IMR-90 (cell line): ENCODE results near the gene ACTN1. TPM values are rescaled to one million over a fixed set of nuclear protein-coding genes. Genes with fewer than 3 reads are reported as not detected.
A peak's percentile ranks its signal among the peaks of the same experiment; 100 is the strongest.

Experiments
- ATAC-seq: fragments of 200-7000 bp; cut with Tn5 transposase; 2 replicates; pipeline ENCODE4 v1.9.1; 2020; ENCODE audit warnings: low read depth, mild to moderate bottlenecking, moderate library complexity
- BruUV-seq: library from RNA; stranded (reverse); fragments of 400-500 nt; replicated peaks from 2 replicates; lab custom pipeline; 2021; lab: Mats Ljungman, UMichigan
- CTCF ChIA-PET: fragments of 300-600 bp; formaldehyde crosslinking; extraction: SDS; loops from one replicate; lab custom pipeline; 2021; ENCODE audit warnings: antibody characterized with exemption; lab: Yijun Ruan, JAX
- POLR2A ChIA-PET: fragments of 300-600 bp; sonication (Branson Sonifier 250); formaldehyde crosslinking; loops from one replicate; lab custom pipeline; 2022; ENCODE audit warnings: antibody characterized with exemption; ENCODE audit not compliant: unreplicated experiment; lab: Charles Lee
- DNase-seq: peaks from one replicate; pipeline ENCODE4 v3.0.0; 2013
- H2AFZ ChIP-seq: replicated peaks from 2 replicates; pipeline ENCODE3; 2013; ENCODE audit warnings: low read length, mild to moderate bottlenecking; ENCODE audit not compliant: poor library complexity
- H2AK5ac ChIP-seq: 2 replicates; pipeline ENCODE4 v1.6.1; 2013; ENCODE audit warnings: low read depth, low read length, inconsistent platforms
- H2AK9ac ChIP-seq: replicated peaks from 2 replicates; pipeline ENCODE3; 2013; ENCODE audit warnings: mild to moderate bottlenecking, low read depth, low read length, moderate library complexity; ENCODE audit not compliant: poor library complexity
- H2BK120ac ChIP-seq: 2 replicates; pipeline ENCODE4 v1.6.1; 2013; ENCODE audit warnings: low read depth, low read length, inconsistent platforms
- H2BK15ac ChIP-seq: 3 replicates; pipeline ENCODE4 v1.6.1; 2013; ENCODE audit warnings: low read depth, low read length, inconsistent platforms
- H2BK20ac ChIP-seq: 2 replicates; pipeline ENCODE4 v1.6.1; 2013; ENCODE audit warnings: low read depth, mild to moderate bottlenecking, inconsistent platforms, low read length, moderate library complexity
- H2BK5ac ChIP-seq: 2 replicates; pipeline ENCODE4 v1.6.1; 2013; ENCODE audit warnings: mild to moderate bottlenecking, low read depth, low read length, inconsistent platforms; ENCODE audit not compliant: poor library complexity, severe bottlenecking
- H3K14ac ChIP-seq: replicated peaks from 2 replicates; pipeline ENCODE4 v1.6.1; 2013; ENCODE audit warnings: low read depth, low read length, inconsistent platforms
- H3K18ac ChIP-seq: 2 replicates; pipeline ENCODE4 v1.6.1; 2013; ENCODE audit warnings: low read depth, low read length, control low read depth
- H3K23ac ChIP-seq: 2 replicates; pipeline ENCODE4 v1.6.1; 2013; ENCODE audit warnings: low read depth, low read length, inconsistent platforms
- H3K27ac ChIP-seq: 2 replicates; pipeline ENCODE4 v1.5.1; 2013; ENCODE audit warnings: mild to moderate bottlenecking, control low read depth, low read length; ENCODE audit not compliant: insufficient read depth
- H3K27me3 ChIP-seq: 2 replicates; pipeline ENCODE4 v1.6.1; 2013; ENCODE audit warnings: low read length; ENCODE audit not compliant: control insufficient read depth, insufficient read depth
- H3K36me3 ChIP-seq: 2 replicates; pipeline ENCODE4 v1.6.1; 2013; ENCODE audit warnings: low read length, mixed read lengths; ENCODE audit not compliant: control insufficient read depth, insufficient read depth
- H3K4ac ChIP-seq: 2 replicates; pipeline ENCODE4 v1.6.1; 2013; ENCODE audit warnings: low read depth, low read length, inconsistent platforms
- H3K4me1 ChIP-seq: 2 replicates; pipeline ENCODE4 v1.6.1; 2013; ENCODE audit warnings: low read length, mixed read lengths; ENCODE audit not compliant: control insufficient read depth, insufficient read depth
- H3K4me2 ChIP-seq: 2 replicates; pipeline ENCODE4 v1.6.1; 2013; ENCODE audit warnings: low read depth, mild to moderate bottlenecking, control low read depth, low read length, moderate library complexity
- H3K4me3 ChIP-seq: 2 replicates; pipeline ENCODE4 v1.5.1; 2013; ENCODE audit warnings: low read depth, mild to moderate bottlenecking, control low read depth, low read length, moderate library complexity; ENCODE audit not compliant: insufficient read depth
- H3K56ac ChIP-seq: 2 replicates; pipeline ENCODE4 v1.6.1; 2013; ENCODE audit warnings: low read length, inconsistent platforms; ENCODE audit not compliant: insufficient read depth; ENCODE audit errors: extremely low read depth
- H3K79me1 ChIP-seq, 2 experiments: 2 replicates each; pipeline ENCODE4 v1.6.1; 2013; ENCODE audit warnings: low read length in 2 of 2, inconsistent platforms in 1 of 2, low read depth in 1 of 2
- H3K9ac ChIP-seq: 2 replicates; pipeline ENCODE4 v1.6.1; 2013; ENCODE audit warnings: low read depth, low read length, control low read depth
- H3K9me1 ChIP-seq: 2 replicates; pipeline ENCODE4 v1.6.1; 2013; ENCODE audit warnings: low read length, inconsistent platforms; ENCODE audit not compliant: insufficient read depth
- H3K9me3 ChIP-seq: 2 replicates; pipeline ENCODE4 v1.6.1; 2013; ENCODE audit warnings: low read length; ENCODE audit not compliant: control insufficient read depth, insufficient read depth
- H4K20me1 ChIP-seq: 2 replicates; pipeline ENCODE4 v1.6.1; 2013; ENCODE audit warnings: low read length, inconsistent platforms; ENCODE audit not compliant: insufficient read depth
- H4K5ac ChIP-seq: 2 replicates; pipeline ENCODE4 v1.6.1; 2013; ENCODE audit warnings: mild to moderate bottlenecking, low read depth, low read length, control low read depth
- H4K8ac ChIP-seq, 2 experiments: 2 replicates each; pipeline ENCODE4 v1.6.1; 2013; ENCODE audit warnings: low read depth in 2 of 2, low read length in 2 of 2, control low read depth in 1 of 2, inconsistent platforms in 1 of 2
- H4K91ac ChIP-seq: 2 replicates; pipeline ENCODE4 v1.6.1; 2013; ENCODE audit warnings: low read depth, low read length, inconsistent platforms; ENCODE audit not compliant: insufficient read depth
- BHLHE40 ChIP-seq: fragments of 150-350 bp; IDR thresholded peaks from 2 replicates; pipeline ENCODE4 v1.6.1; 2016; ENCODE audit warnings: mild to moderate bottlenecking, low read depth, low read length
- CTCF ChIP-seq: conservative IDR thresholded peaks from 2 replicates; pipeline ENCODE4 v1.5.1; 2012; ENCODE audit warnings: mild to moderate bottlenecking, low read depth, low read length, improper control_type of control experiment
- WGBS, 2 experiments: methylation state at CpG; one replicate each; pipeline versions ENCODE4 v1.1.5 to v1.1.7; 2013; ENCODE audit warnings: missing lambda C conversion rate in 2 of 2; ENCODE audit not compliant: insufficient read length in 1 of 2; ENCODE audit errors: extremely low coverage in 2 of 2; 5-methylcytosine and 5-hydroxymethylcytosine counted together
- dilution Hi-C: fragments of 300-500 bp; cut with HindIII; formaldehyde crosslinking; loops from one replicate; pipeline ENCODE4 v1.14.3; 2018; ENCODE audit warnings: low sequenced_read_pairs; ENCODE audit not compliant: unreplicated experiment
- in situ Hi-C: fragments of 300-500 bp; cut with MboI; formaldehyde crosslinking; loops from 3 replicates; pipeline ENCODE4 v1.14.3; 2019; ENCODE audit warnings: low sequenced_read_pairs, inconsistent platforms, mixed read lengths
- intact Hi-C: fragments of 100-400 bp; cut with micrococcal nuclease; formaldehyde crosslinking; loops from 2 replicates; pipeline ENCODE4 v1.10.0; 2022
- polyA plus RNA-seq, 3 experiments: library from polyadenylated mRNA; depleted of rRNA; stranded (reverse); fragments of >200 nt; gene quantifications; 2 replicates each; pipeline ENCODE4 v1.2.3, GENCODE V29; 2012; ENCODE audit warnings: low replicate concordance in 1 of 3
- total RNA-seq: library from RNA; depleted of rRNA; stranded (reverse); fragments of >200 nt; gene quantifications from 2 replicates; pipeline ENCODE4 v1.2.3, GENCODE V29; 2012

ACTN1 gene
- total and polyA plus RNA-seq, 2 of the 4 experiments (the other 2 are of a cell fraction) = 684 to 766 TPM

- H3K4me2 ChIP-seq = no peak overlapping the region
- H4K8ac ChIP-seq = peak overlapping the region; percentile 2 to 78; a peak in 3 of 4 replicates
- peaks cover 34% of the 10 kb centered on the region for H3K9me1 ChIP-seq
- dilution Hi-C loops = no loop called here
- no peak overlapping the region for H2BK15ac ChIP-seq
- H3K9ac ChIP-seq = no peak overlapping the region
- H4K5ac ChIP-seq = no peak overlapping the region
- H3K27ac ChIP-seq = peak overlapping the region; percentile 24
- no peak overlapping the region for H3K4me3 ChIP-seq
- peak overlapping the region; percentile 43; the same call in 1 of the 2 replicates for H2AK5ac ChIP-seq
- no peak overlapping the region for H2AK9ac ChIP-seq
- BruUV-seq = no TSS peak
- no peak for DNase-seq
- H3K23ac ChIP-seq = no peak overlapping the region
- 88% methylated on average over 1 of the region's 13 CpGs; no CpG with 5 or more reads in 1 of the 2 experiments for WGBS, 2 experiments
- no peak for ATAC-seq
- H4K20me1 ChIP-seq = peaks cover 92% of the 10 kb centered on the region
- no peak overlapping the region for H4K91ac ChIP-seq
- H3K79me1 ChIP-seq = peaks cover 66 to 97% of the 10 kb centered on the region in 2 experiments
- H3K4ac ChIP-seq = no peak overlapping the region
- H3K27me3 ChIP-seq = no peaks in the 10 kb centered on the region
- H3K18ac ChIP-seq = no peak overlapping the region; the same call in 1 of the 2 replicates
- ChIA-PET CTCF (no interaction called here), POLR2A (no interaction called here)
- H2BK120ac ChIP-seq = no peak overlapping the region
- intact Hi-C loops = no loop called here
- in situ Hi-C loops = no loop called here
- peaks cover 89% of the 10 kb centered on the region for H3K36me3 ChIP-seq
- no peak overlapping the region for H2BK20ac ChIP-seq
- no peak overlapping the region for H3K56ac ChIP-seq
- TF ChIP-seq CTCF (no peak), BHLHE40 (0 out of 2 replicates have a peak, but pooled peaks have one; percentile 2)
- H2BK5ac ChIP-seq = peak overlapping the region; percentile 87
- no peak overlapping the region for H2AFZ ChIP-seq
- H3K4me1 ChIP-seq = peaks cover 20% of the 10 kb centered on the region
- H3K9me3 ChIP-seq = no peaks in the 10 kb centered on the region
- 0 out of 2 replicates have a peak overlapping the region, but pooled peaks have one; percentile 60 for H3K14ac ChIP-seq
Observed at GRCh38 chr14:68898248-68899032, 80.7 kb downstream of the ACTN1 start.
